GM19193 (cell line): ENCODE results near the gene TAF4B.

Experiments
- POLR2A ChIP-seq: IDR thresholded peaks from 4 replicates; pipeline ENCODE4 v1.6.1; 2011; ENCODE audit not compliant: insufficient read depth, insufficient read length; ENCODE audit errors: extremely low read depth

The TAF4B gene

DNA sequence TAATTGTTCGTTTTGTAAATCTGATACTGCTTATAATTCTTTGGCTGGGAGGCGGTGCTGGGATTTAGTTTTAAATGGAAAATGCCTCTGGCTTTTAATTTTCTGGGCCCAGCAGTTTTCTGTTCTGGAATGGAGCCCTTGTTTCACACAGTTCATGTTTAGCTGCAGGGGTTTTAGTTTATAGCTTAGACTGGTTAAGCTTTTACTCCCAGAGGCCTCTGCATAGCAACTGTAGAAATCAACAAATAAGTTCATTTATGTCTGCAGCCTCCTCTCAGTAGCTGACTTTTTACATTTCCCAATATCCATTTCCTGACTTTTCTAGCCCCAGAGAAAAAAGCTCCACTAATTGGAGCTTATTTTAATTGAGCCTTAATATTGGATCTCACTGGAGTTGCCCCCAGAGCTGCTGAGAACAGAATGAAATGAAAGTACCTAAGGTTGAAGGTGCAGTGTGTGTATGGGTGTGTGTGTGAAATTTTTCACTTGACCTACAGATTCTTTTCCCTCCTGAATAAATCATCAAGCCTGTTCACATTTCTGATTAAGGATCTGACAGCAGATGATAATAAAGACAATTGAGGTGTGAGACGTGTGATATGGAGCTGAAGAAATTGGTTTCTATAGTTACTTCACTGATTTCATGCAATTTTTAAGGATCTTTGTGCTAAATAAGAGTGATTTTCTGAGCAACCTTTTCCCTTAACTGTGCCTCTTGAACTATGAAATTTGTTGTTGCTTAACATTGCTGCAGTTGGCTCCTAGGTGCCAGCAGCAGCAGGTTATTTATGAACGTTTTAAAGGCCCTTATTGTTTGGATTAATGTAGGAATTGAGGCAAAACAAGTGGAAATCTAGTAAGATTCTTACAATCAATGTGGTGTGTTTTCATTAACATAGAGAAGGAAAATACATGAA, 109.6 kb downstream of the TAF4B start:
- TF ChIP-seq POLR2A = no peak

DNA sequence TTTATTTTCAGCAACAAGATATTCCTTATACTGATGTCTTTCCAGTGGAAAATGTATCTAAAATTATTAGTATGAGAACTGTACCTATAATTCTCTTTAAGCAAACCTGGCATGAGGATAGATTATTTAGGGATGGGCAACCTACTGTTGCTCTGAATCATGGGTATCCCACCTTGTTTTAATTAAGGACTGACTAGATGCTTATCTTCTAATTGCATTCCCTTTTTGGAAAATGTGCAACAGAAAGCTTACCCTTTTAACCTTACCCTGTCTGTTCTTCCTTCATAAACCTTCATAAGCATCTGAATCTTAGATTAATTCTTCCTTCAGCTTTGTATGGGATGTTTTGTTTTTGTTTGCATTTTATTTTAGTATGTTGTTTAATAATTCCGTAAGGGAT, 110.3 kb downstream of the TAF4B start:
- no peak for TF ChIP-seq POLR2A

DNA sequence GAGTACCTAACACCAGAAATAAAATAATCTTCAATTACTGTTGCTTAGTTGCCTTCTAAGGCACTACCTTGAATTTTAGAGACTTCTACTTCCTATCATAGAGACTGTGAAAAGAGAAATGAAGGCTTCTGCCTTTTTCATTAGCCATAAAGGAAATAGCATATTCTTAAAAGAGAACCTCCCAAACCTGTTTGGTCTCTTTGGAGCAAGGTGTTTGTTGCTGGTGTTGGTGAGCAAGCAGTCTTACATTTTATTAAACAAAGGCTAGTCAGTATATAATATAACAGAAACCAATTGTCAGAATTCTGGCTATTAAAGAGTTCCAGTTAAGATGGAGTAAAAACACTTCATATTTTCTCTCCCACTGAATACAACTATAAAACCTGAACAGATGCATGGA, 116.4 kb downstream of the TAF4B start:
- no peak for TF ChIP-seq POLR2A

DNA sequence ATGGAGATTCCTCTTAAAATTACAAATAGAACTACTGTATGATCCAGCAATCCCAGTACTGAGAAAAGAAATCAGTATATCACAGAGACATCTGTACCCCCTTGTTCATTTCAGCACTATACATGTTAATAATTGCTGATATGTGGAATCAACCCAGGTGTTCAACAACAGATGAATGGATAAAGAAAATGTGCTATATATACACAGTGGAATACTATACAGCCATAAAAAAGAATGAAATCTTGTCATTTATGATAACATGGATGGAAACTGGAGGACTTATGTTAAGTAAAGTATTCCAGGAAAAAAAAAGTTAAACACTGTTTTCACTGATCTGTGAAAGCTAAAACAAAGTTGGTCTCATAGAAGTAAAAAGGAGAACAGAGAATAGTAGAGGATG, 124.7 kb downstream of the TAF4B start:
- no peak for TF ChIP-seq POLR2A

- no peak for TF ChIP-seq POLR2A
These were observed 130.0 kb downstream of the TAF4B start for GRCh38 chr18:26356045-26356785.

- TF ChIP-seq POLR2A = no peak
These were observed 131.7 kb downstream of the TAF4B start for GRCh38 chr18:26357960-26358359.

DNA sequence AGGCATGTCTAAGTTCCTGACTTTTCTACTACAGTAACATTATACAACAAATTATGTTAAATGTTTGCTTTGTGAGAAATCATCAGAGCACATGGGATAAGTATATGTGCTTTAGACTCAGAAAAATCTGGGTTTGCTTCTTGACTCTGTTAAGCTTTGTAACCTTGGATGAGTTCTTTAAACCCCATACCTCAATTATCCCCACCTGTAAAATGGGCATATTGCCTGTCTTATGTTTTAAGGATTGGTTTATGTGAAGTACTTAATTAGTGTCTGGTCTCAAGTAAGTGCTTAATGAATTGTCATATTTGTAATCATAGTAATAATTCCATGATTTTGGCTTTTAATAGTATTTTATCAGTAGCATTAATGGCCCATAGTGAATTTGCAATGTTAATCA, 135.8 kb downstream of the TAF4B start:
- TF ChIP-seq POLR2A = no peak

DNA sequence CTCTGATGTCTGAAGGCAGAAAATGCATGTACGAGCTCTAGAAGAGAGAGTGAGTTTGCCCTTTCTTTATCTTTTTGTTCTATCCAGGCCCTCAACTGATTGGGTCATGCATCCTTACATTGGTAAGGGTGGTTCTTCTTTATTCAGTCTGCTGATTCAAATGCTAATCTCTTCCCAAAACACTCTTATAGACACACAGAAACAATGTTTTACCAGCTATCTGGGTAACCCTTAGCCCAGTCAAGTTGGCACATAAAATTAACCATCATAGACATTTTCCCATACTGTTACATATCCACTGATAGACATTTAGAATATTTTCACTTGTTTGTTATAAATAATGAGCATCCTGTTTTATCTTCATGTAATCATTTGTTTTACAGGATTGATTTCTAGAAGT, 141.2 kb downstream of the TAF4B start:
- no peak for TF ChIP-seq POLR2A

DNA sequence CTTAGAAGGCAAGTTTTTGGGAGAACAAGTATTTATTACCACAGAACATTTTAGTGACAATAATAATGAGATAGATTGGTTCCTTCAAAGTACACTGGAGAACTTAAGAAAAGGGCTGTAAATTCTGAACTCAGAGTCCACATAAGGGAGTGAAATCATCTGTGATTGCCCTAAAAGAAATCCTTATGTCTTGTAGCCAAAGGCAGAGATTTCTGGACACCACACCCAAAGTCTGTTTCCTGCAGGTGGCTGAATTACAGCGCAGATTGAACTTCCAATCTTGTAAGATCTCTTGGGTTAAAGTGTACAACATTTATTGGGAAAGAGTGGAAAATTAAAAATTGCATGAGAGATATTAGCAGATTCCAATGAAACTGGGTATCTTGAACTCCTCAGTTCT, 143.8 kb downstream of the TAF4B start:
- no peak for TF ChIP-seq POLR2A

- no peak for TF ChIP-seq POLR2A
These were observed 149.9 kb downstream of the TAF4B start for GRCh38 chr18:26376105-26376504.

GRCh38 chr18:26378701-26379100, 152.5 kb downstream of the TAF4B start:
- TF ChIP-seq POLR2A = no peak

DNA sequence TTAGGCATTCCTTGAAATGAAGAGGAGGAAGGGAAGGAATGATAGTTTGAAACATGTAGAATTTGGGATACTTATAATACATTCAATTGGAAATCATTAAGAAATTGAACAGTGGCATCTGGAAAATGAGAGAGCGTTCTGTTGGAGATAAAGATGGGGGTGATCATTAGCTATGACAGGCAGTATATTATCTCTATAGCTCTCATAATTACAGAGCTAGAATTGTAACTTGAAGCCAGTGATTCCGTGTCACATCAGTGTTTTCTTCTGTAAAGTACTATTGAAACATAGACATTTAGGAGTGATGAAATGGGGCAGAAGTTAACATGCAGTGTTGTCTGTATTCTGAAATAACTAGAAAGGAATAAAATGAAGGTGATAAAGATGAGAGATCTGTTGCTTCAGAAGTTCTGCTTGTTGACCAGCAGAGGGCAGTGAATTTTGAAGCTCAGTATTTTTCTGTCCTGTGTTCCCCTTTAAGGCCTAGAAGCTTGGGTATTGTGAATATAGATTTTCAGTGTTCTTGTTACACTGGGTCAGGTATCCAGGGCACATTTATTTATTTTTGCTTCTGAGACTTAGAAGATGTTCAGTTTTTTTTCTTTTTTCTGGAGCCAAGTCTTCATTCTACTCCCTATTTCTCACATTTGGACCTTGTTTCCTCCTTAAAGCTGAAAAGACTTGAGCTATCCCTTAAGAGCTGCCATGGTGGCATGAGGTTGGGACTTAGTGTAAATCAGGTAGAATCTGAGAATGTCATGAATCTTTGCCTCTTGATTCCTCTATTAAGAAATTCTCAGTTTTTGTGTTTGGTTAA, 157.4 kb downstream of the TAF4B start:
- TF ChIP-seq POLR2A = no peak

DNA sequence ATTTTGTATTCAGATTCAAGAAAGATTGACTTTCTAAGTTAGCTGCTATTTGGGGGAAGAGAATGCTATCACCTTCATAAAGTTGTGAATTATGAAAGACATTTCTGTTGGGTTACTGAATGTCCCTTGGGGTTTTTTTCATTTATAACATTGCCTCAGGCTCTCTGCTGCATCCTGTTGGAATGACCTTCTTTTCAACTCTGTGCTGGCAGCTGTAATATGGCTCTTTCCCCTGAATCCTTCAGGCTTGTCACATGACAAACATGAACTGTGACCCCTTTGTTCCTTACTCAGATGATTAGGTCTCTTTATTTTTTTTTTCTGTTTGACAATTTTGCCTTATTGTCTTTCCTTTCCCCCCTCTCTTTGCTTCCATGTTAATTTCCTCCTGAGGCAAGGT, 159.8 kb downstream of the TAF4B start:
- TF ChIP-seq POLR2A = no peak

GRCh38 chr18:26386441-26386840, 160.2 kb downstream of the TAF4B start:
- TF ChIP-seq POLR2A = no peak

DNA sequence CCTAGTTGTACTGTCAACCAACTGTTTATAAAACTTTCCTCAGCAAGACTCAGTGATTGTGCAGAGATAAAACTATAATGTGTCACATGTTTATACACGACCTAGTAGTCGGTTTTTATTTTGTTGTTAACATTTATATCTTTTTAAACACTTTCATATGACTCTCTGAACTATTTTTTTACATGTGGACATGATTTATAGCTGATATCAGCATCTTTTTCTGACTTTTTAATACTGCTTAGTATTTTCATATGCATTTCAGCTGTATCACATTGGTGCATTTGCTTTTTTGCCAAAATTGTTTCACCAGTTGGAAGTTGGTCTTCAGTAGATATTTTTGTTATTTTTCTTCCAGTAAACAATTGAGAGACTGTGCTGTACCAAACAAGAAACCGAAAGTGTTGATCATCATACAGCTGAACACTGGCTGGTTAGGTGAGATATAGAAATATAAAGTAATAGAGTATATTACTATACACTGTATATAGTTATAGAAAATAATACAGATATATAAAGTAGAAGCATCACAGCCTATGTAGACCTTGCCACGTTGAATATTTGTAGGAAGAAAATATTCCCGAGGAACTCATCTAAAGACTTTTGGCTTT, 167.9 kb downstream of the TAF4B start:
- TF ChIP-seq POLR2A = no peak
